Activated T-cell treated with anti-CD3 and anti-CD28 coated beads, Interleukin-2, amount 50 U/mL, for 1 hour (primary cell): ENCODE data around the gene ZNF169.
"Not testable (repeated sequence)": the region's sequence is repeated elsewhere in the genome, so short reads cannot be mapped to it uniquely, and the experiment has no call there.

Source experiments
- DNase-seq: peaks from one replicate; pipeline ENCODE4 v3.0.0-alpha.2; 2020

The ZNF169 gene

GRCh38 chr9:94287877-94288513, 28.9 kb downstream of the ZNF169 start:
- DNase-seq, result no peak

GRCh38 chr9:94289691-94290090, 30.6 kb downstream of the ZNF169 start:
- no peak for DNase-seq

DNA sequence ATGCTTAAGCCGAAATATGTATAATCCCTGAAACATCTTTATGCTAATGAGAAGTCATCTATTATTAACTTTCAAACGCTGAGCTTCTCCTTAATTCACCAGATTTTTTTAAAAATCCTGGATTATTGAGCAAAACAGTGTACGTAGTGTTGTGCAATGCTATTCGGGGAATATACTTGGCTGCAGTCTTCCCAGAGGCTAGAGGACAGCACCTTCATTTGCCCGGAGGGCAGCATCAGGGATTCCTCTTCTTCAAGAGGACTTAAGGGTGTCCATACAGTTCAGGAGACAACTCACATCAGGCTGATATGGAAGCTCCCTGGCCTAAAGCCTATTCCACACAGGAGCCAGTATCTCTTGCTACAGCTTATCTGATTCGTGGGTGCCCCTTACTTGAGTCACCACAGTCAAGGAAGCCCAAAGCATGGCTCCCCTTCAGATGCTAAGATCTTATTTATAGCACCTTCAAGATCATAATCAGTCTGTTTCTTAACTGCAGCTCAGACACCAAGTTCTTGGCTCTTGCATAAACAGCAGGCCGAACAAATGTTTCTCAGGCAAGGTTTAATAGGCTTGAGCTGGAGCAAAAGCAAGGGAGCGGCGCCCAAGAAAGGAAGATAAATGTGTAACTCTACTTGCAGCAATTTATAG, 40.0 kb downstream of the ZNF169 start:
- no peak for DNase-seq

DNA sequence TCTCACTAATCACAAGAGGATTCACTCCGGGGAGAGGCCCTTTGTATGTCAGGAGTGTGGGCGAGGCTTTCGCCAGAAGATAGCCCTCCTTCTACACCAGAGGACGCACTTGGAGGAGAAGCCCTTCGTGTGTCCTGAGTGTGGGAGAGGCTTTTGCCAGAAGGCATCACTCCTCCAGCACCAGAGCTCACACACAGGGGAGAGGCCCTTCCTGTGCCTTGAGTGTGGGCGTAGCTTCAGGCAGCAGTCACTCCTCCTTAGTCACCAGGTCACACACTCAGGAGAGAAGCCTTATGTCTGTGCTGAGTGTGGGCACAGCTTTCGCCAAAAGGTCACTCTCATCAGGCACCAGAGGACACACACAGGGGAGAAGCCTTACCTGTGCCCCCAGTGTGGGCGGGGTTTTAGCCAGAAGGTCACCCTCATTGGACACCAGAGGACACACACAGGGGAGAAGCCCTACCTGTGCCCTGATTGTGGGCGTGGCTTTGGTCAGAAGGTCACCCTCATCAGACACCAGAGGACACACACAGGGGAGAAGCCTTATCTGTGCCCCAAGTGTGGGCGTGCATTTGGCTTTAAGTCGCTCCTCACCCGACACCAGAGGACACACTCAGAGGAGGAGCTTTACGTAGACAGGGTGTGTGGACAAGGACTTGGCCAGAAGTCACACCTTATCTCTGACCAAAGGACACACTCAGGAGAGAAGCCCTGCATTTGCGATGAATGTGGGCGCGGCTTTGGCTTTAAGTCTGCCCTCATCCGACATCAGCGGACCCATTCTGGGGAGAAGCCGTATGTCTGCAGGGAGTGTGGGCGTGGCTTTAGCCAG, 41.6 kb downstream of the ZNF169 start:
- DNase-seq, result no peak

GRCh38 chr9:94301583-94301982, 42.5 kb downstream of the ZNF169 start:
- DNase-seq, result no peak

DNA sequence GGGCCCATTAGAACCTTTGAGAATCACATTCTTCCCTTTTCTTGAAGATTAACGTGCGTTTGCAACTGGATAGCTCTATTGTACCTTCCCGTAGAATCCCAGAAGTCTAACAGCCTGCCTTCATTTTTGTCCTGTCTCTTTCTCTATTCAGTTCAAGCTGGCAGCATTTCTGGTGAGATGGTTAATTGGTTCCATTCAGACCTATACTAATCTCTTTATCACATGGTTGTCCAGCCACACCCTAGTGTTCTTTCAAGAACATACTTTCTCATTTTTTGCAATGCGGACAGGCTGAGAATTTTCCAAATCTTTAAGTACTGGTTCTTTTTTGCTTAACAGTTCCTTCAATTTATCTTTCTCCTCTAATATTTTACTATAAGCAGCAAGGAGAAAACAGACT, 43.3 kb downstream of the ZNF169 start:
- DNase-seq, result no peak

GRCh38 chr9:94303321-94303720, 44.2 kb downstream of the ZNF169 start:
- DNase-seq, result no peak

DNA sequence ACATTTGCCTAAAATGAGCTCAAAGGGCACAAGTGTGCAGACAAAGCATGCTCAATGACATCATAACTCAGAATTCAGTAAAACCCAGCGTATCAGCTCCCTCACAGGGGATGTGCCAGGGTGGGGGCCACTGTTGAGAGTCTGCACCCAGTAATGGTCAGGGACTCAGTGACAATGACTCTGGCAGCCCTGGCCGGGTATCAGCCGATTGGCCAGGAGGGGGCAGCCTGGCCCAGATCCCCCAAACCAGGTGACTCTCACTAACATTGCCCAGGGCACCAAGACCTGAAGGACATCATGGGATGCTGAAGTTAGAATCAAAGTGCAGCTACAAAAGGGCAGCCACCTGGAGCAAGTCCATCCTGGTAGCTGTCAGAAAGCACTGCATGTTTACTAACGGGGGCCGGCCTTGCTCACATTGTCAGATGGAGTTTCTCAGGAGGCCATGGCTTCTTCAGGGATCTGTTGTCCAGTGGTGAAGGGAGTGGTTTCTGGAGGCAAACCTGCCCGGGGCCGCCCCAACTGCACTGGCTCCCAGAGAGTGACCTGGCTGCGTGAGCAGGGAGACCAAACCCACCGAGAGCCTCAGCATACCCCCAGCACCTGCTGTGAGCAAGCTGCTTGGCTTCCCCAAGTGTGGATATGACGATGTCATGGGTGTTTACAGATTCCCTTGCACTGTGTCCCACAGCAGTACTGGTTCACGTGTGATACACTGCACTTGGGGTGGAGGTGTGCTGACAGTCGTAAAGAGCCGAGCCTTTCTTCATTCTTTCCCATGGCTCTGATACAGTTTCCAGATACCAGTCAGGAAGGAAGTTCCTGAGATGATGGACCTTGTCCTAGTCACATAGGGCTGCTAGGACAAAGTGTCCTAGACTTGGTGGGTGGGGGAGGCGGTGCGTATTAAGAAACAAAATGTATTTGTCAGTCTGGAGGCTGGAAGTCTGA, 56.2 kb downstream of the ZNF169 start:
- not testable (repeated sequence) for DNase-seq

GRCh38 chr9:94316236-94316635, 57.1 kb downstream of the ZNF169 start:
- not testable (repeated sequence) for DNase-seq

GRCh38 chr9:94317949-94318657, 59.0 kb downstream of the ZNF169 start:
- not testable (repeated sequence) for DNase-seq

- DNase-seq, result not testable (repeated sequence)
Observed at GRCh38 chr9:94322342-94322940, 63.3 kb downstream of the ZNF169 start.

- not testable (repeated sequence) for DNase-seq
Observed at GRCh38 chr9:94323153-94323798, 64.2 kb downstream of the ZNF169 start.

- not testable (repeated sequence) for DNase-seq
Observed at GRCh38 chr9:94325583-94325982, 66.5 kb downstream of the ZNF169 start.

- not testable (repeated sequence) for DNase-seq
Observed at GRCh38 chr9:94328544-94328943, 69.4 kb downstream of the ZNF169 start, which contains the start of gene NUTM2F. Gene NUTM2F, minus strand, starts transcription at chr9:94328644. Its CDS starts 21 bp downstream, at chr9:94328623.

- not testable (repeated sequence) for DNase-seq
Observed at GRCh38 chr9:94336445-94336844, 77.3 kb downstream of the ZNF169 start.

GRCh38 chr9:94338723-94339122, 79.6 kb downstream of the ZNF169 start:
- DNase-seq, result not testable (repeated sequence)

DNA sequence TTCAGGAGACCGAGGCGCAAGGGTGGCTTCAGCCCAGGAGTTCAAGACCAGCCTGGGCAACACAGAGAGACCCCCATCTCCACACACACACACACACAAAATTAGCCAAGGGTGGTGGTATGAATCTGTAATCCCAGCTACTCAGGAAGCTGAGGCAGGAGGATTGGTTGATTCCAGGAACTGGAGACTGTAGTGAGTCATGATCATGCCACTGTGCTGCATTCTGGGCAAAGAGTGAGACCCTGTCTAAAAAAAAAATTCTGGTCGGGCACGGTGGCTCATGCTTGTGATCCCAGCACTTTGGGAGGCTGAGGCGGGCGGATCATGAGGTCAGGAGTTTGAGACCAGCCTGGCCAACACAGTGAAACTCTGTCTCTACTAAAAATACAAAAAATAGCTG, 80.6 kb downstream of the ZNF169 start:
- DNase-seq, result not testable (repeated sequence)

- not testable (repeated sequence) for DNase-seq
Observed at GRCh38 chr9:94340750-94341149, 81.7 kb downstream of the ZNF169 start.

GRCh38 chr9:94341703-94342102, 82.6 kb downstream of the ZNF169 start:
- not testable (repeated sequence) for DNase-seq

GRCh38 chr9:94347451-94347850, 88.4 kb downstream of the ZNF169 start:
- DNase-seq, result not testable (repeated sequence)

DNA sequence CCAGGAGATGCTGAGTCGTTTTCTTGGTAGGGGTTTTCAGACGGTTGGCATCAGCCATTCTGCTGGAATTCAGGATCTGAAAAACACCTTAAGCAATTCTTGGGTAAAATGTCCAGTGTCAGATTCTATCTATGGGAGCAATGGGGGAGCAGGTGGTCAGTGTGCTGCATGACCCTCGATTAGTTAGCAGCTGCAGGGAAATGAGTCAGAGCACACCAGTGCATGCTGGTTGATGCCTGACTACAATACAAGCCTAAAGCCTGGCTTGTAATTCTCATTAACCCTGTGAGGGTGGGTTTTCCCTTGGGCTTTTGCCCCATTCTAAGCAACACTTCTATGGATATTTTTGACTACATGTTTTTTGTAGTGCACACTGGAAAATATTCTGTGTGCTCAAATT, 89.7 kb downstream of the ZNF169 start:
- not testable (repeated sequence) for DNase-seq
